ENCODE measurements around the gene PPP6R2.

The PPP6R2 gene

DNA sequence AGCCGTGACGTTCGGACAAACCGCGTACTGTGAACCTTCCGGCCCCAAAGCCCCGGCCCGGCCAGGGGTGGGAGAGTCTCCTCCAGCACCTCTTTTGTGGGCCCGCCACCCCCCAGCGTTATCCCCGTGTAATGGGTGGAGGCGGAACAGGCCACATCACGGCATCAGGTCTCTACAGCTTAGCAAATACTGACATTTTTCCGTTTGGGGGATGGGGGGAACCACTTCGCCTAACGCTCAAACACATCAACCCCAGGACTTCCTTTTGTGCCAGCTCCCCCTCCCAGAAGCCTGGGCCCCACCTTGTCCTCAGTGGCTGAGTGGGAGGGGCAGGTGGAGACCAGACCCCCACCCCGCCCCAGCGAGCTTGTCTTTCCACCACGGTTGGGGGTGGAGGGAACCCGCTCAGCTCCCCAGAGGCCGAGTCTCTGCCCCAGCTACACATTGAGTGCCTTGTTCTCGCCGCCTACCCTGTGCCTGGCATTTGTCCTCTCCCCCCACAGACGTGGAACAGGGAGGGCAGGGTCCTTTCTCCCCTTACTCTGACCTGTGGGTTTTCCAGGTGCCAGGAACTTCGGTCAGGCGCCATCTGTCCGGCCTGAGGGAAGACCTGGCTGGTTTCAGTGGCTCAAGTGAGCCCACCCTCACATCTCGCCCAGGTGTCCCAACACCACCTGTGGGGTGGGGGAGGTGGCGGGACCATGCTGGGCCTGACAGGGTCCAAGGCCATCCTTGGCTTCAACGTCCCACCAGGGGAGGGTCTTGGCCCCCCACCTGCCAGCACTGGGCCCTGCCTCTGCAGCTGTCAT lies 102.1 kb downstream of the PPP6R2 start:
- no peak for DNase-seq (ENCODE audit: low read depth in 3 of 3)

GRCh38 chr22:50445880-50446707 lies 103.0 kb downstream of the PPP6R2 start:
- DNase-seq (ENCODE audit: low read depth in 3 of 3), result no peak

DNA sequence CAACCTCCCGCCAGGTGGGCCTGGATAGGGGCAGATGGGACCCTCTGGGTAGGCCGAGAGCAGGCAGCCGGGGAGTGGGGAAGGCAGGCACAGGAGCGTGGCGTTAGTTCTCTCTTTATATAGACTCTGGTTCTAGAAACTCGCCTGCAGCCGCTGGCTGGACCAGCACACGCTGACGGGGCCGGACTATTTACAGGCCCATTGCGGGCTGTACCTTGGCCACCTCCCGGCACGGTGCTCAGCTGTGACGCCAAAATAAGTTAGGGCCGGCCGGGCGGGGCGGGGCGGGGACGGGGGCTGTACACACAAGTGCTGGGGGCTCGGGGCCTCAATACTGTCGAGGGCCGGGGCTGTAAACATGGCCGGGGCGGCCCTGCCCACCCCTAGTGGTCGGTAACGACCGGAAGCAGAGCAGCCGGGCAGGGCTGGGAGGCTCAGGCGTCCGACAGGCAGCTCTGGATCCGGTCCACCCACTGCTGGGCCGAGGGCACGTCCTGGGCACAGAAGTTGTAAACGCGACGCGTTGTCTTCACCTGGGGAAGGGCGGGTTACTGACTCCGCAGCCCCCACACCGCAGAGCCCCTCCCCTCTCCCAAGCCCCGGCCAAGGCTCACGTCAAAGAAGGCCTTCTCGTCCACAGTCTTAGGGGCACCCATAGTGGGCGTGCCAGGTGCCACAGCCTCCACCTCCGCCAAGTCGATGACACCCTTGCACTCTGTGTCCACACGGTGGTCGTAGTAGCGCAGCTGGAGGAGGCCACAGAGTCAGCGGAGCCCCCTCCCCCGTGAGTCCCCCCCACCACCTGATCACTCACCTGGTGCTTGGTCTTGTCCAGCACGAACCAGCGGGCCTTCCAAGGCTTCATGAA lies 103.8 kb downstream of the PPP6R2 start:
- no peak for DNase-seq (ENCODE audit: low read depth in 3 of 3)

DNA sequence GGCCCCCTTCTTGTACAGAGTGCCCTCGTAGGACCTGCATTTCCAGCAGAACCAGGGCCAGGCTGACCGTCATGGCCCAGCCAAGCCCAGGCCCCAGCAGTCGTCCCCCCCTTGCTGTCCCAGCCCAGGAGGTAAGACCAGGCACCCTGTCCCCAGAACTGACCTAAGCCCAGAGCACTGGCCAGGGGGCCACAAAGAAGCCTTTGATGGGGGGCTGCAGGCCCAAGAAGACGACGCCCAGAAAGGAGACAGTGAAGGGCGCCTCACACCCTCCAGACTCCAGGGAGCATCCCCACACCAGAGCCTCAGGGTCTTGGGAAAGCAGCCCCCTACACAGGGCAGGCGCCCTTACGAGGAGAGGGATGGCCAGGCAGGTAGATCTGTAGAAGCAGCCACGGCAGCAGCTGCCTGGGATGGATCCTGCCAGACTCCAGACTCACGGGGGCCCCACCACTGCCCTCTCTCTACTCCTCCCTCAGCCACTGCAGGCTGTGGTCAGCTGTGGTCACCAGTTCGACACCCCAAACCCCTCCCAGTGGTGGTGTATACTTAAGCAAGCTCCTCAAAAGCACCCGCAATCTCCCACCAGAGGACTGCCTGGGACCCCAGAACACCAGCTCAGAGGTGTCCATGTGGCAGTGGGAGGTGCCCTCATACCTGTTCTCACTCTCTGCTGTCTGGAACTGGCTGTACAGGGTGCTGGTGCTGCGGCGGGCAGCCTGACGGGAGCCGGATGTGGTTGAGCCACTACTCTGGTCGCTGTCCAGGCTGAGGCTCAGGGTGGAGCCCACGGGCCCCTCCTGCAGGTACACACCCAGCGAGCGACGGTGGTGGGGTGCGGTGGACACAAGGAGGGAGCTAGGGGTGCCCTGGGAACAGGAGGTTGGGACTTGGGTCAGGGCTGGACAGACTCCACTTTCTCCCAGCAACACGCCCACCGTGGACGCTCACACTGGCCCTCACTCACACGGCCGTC lies 104.7 kb downstream of the PPP6R2 start:
- no peak for DNase-seq (ENCODE audit: low read depth in 3 of 3)

GRCh38 chr22:50452649-50453048 lies 109.5 kb downstream of the PPP6R2 start:
- DNase-seq (ENCODE audit: low read depth in 3 of 3), result no peak

GRCh38 chr22:50454556-50455075 lies 111.5 kb downstream of the PPP6R2 start:
- no peak for DNase-seq (ENCODE audit: low read depth in 3 of 3)

- no peak for DNase-seq (ENCODE audit: low read depth in 3 of 3)
Measured at GRCh38 chr22:50455201-50455600, 112.1 kb downstream of the PPP6R2 start.

DNA sequence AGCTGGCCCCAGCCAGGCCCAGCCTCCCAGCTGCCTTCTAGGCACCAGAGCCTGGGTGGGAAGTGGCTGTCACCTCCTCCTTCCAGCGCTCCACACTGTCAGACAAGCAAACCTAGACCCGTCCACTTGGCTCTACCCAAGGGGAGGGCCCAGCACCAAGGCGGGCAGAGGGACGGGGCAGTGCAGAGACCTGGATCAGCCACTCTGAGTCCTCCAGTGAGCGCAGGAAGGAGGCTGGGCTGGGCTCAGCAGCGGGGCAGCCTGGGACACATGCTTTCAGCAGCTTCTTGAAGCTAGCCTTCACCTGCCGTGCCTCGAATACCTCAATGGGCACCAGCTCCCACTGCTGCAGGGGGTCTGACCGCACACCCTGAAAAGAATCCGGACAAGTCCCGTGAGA lies 112.9 kb downstream of the PPP6R2 start:
- DNase-seq (ENCODE audit: low read depth in 3 of 3), result no peak

DNA sequence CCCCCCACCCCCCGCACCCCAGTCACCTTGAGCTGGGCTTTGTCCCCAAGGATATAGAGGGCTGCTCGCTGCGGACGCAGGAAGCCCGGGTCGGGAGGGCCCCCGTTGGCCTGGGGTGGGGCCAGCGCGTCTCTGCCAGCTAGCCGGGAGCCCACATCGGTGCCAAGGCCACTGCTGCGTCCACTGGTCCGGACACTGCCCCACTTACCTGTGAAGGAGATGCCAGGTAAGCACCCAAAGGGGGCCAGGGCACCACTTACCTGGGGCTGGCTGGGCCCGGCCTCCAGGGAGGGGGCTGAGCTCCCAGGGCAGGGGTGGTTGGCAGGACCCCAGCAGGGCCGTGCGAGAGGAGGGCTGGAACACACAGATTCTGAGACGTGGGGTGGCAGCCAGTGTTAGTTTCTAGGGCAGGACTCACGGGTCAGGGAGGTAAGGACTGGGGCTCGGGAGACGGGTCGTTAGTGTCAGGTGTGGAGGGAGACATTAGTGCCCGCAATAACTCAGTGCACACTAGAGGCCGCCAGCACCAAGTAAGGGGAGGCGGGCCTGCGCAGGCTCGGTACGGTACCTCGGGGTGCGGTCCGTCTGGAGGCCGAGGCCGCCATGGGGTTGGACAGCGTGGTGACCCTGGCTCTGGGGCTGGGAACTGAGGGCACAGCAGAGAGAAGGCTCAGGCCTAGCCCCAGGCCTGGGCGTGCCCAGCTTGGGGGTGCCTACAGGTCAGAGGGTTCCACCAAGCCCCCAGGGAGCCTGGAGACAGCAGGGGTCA lies 113.5 kb downstream of the PPP6R2 start:
- no peak for DNase-seq (ENCODE audit: low read depth in 3 of 3)

- DNase-seq (ENCODE audit: low read depth in 3 of 3), result no peak
Measured at GRCh38 chr22:50459016-50459415, 115.9 kb downstream of the PPP6R2 start.

GRCh38 chr22:50459496-50460140 lies 116.5 kb downstream of the PPP6R2 start:
- DNase-seq (ENCODE audit: low read depth in 3 of 3), result no peak

- no peak for DNase-seq (ENCODE audit: low read depth in 3 of 3)
Measured at GRCh38 chr22:50460938-50461337, 117.8 kb downstream of the PPP6R2 start.

DNA sequence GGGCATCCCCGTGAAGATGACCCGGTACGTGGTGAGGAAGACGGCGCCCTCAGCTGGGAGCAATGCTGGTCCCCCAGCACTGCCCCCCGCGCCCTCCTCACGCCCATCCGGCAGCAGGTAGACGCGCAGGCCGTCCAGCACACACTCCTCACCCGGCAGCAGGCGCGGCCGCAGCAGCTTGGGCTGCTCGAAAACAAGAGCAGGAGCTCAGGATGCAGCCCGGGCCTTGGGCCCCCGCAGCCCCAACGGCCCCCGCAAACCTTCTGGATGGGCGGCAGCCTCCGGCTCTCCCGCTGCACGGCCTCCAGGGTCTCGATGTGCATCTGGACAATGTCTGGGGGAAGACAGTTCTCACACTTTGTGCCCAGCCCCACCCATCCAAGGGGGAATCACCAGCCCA lies 118.4 kb downstream of the PPP6R2 start:
- no peak for DNase-seq (ENCODE audit: low read depth in 3 of 3)

- DNase-seq (ENCODE audit: low read depth in 3 of 3), result no peak
Measured at GRCh38 chr22:50461979-50462540, 118.9 kb downstream of the PPP6R2 start.

DNA sequence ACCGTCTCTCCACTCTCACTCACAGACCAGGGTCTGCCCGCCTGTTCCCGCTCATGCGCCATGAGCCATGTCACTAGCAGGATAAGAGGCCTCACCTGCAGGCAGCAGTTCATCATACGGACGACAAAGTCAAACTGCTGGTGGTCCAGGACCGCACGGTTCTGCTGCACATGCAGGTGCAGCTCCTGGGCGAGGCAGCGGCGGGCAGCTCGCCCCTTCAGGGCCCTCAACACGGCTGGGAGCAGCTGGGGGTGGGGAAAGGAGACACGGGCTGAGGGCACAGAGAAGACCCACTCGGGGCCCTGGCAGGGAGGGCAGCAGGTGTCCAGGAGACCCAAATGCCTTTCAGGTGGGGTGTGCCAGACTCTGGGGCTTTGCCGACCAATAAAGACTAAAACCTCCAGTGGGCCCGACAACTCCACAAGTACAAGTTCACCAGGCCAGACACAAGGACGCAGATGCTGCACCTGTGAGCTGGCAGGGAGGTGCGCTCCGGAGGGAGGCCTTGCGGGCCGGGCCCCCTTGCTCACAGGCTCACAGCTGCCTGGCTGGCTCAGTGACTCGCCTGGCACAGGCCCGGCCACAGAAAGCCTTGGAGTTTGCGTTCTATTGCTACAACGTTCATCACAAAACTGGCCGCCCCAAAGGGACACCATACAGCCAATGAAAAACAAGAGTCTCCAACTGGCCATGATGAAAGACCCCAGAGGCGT lies 120.2 kb downstream of the PPP6R2 start:
- DNase-seq (ENCODE audit: low read depth in 3 of 3), result no peak

- DNase-seq (ENCODE audit: low read depth in 3 of 3), result no peak
Measured at GRCh38 chr22:50464451-50464850, 121.3 kb downstream of the PPP6R2 start.

DNA sequence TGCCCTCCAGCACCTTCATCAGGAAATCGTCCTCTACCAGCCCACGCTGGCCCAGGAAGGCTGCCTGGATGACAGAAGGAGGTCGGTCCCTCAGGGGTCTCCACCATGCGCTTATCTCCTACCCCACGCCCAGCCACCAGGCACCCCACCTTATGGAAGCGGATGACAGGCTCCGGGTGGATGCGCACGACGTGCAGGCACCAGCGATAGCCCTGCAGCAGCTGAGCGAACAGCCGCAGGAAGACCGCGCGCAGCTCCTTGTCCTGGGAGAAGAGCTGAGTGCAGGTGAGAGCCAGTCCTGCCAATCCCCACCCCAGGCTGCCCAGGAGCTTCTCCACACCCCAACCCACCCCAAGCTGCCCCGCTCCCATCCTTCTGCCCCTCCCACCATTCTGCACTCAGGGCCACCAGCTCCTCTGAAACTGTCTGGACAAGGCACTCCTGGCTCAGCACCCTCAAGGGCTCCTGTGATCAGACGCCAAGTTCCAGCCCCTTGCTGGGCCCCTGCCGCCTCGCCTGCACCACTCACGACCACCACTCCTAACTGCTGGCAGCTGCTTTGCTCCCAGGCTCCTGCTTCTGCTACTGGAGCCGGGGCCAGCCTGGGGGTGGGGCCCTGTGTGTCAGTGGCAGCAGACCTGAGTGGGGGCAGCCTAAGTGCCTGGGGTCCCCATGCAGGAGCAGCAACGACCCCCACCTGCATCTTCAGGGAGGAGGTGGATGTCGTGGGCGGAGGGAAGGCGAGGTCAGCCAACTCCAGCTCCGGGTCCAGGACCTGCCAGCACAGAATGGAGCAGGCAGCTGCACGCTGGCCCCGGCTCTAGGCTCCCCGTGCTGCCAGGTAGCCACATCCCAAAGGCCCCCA lies 122.2 kb downstream of the PPP6R2 start:
- no peak for DNase-seq (ENCODE audit: low read depth in 3 of 3)
